Measurements from ENCODE around the gene FSD1L. TPM values are rescaled to one million over a fixed set of nuclear protein-coding genes. Genes with fewer than 3 reads are reported as not detected.
"Not testable (repeated sequence)": the region's sequence is repeated elsewhere in the genome, so short reads cannot be mapped to it uniquely, and the experiment has no call there.

The FSD1L gene
- total RNA-seq, 2 donors from 2014 or later = 2.3 to 3.9 TPM

DNA sequence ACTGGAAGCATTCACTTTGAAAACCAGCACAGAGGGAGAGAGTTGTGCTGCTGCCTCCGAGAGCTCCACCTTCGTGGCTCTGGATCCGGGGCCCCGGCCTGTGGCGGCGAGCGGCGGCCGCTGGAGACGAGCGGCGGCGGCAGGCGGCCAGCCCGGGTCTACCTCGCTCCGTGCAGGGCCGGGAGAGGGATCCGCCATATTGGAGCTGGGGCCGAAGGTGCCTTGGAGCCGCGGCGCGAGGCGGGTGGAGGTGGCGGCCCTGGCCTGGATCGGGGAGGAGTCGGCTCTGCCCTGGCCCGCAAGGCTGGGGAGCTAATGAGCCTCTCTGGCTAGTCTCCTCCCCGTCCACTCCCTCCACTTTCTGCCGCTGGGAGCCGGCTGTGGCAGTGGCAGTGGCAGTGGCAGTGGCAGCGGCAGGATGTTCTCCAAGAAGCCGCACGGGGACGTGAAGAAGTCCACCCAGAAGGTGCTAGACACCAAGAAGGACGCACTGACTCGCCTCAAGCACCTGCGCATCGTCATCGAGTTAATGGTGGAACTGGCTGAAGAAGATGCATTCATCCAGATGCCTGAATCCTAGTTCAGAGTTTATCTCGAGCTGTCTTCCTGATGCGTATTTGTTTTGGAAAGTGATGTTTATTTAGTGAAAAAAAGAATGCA is 72.0 kb downstream of the FSD1L start:
- not testable (repeated sequence) for H3K4me3 Mint-ChIP-seq; H3K4me1 Mint-ChIP-seq (ENCODE audit: low read depth in 2 of 2); H3K27ac Mint-ChIP-seq; H3K36me3 Mint-ChIP-seq; H3K9me3 Mint-ChIP-seq; H3K27me3 Mint-ChIP-seq
- ATAC-seq (peak; percentile 89 to 90), DNase-seq (ENCODE audit: low spot score) (peak; percentile 59)

DNA sequence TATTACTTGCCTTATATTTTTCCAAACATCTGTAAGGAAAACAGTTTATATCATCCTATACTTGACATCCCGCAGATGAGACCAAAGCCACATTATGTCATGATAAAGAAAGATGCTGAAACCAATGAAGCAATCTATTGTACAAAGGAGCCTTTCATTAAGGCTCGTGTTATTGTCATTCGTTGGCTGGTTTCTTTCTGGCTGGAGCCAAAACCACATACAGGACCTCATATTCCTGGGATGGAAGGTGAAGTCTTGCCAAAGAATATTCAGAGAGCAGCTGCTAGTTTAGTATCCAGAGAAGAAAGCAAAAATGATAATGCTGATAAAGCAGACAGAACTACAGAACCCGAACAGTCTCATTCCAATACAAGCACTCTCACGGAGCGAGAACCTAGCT is 73.2 kb downstream of the FSD1L start:
- not testable (repeated sequence) for H3K27ac Mint-ChIP-seq, ATAC-seq, H3K9me3 Mint-ChIP-seq

DNA sequence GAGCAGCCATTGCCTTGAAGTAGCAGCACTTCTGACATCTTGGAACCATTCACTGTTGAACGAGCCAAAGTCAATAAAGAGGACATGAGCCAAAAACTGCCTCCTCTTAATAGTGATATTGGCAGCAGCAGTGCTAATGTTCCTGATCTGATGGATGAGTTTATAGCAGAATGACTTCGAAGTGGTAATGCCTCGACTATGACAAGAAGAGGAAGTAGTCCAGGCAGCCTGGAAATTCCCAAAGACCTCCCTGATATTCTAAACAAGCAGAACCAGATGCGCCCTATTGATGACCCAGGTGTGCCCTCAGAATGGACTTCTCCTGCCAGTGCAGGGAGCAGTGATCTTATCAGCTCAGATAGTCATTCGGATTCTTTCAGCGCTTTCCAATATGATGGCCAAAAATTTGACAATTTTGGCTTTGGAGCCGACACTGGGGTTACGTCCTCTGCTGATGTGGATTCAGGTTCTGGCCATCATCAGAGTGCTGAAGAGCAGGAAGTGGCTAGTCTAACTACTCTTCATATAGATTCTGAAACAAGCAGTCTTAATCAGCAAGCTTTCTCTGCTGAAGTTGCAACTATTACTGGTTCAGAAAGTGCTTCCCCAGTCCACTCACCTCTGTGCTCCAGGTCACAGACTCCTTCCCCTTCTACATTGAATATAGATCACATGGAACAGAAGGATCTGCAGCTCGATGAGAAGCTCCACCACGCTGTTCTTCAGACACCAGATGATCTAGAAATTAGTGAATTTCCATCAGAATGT is 75.0 kb downstream of the FSD1L start:
- not testable (repeated sequence) for H3K27me3 Mint-ChIP-seq; H3K36me3 Mint-ChIP-seq; H3K4me3 Mint-ChIP-seq; H3K4me1 Mint-ChIP-seq (ENCODE audit: low read depth in 2 of 2); ATAC-seq; H3K9me3 Mint-ChIP-seq; DNase-seq (ENCODE audit: low spot score); H3K27ac Mint-ChIP-seq

More for the DNA sequence above, 73.2 kb downstream of the FSD1L start:
- H3K27me3 Mint-ChIP-seq; DNase-seq (ENCODE audit: low spot score); H3K4me3 Mint-ChIP-seq; H3K36me3 Mint-ChIP-seq; H3K4me1 Mint-ChIP-seq (ENCODE audit: low read depth in 2 of 2): not testable (repeated sequence)

DNA sequence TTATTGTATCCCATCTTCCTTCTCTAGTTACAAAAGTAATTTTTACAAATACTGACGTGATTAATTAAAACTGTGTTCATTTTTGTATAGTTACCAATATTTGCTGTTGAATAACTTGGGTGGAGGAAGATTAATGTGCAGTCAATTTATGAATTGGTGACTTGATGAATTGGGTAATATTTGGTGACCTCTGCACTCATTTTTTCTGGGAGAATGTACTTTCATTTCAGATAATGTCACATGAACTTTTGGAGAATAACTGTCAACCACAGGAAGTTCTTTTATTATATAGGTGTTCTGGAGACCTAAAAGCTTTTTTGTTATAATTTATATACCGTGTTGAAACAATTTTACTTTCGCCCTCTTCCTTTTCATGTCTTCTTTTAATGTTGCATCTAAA is 83.7 kb downstream of the FSD1L start:
- H3K27ac Mint-ChIP-seq = peak overlapping the region; percentile 44 to 48
- H3K9me3 Mint-ChIP-seq = peaks cover 7% of the 10 kb centered on the region
- no peaks in the 10 kb centered on the region for H3K27me3 Mint-ChIP-seq
- no peak for DNase-seq (ENCODE audit: low spot score)
- H3K4me3 Mint-ChIP-seq = peak overlapping the region; percentile 11
- no peak for ATAC-seq
- H3K36me3 Mint-ChIP-seq = peaks cover 13% of the 10 kb centered on the region
- peaks cover 10 to 27% of the 10 kb centered on the region in 2 donors for H3K4me1 Mint-ChIP-seq (ENCODE audit: low read depth in 2 of 2)

DNA sequence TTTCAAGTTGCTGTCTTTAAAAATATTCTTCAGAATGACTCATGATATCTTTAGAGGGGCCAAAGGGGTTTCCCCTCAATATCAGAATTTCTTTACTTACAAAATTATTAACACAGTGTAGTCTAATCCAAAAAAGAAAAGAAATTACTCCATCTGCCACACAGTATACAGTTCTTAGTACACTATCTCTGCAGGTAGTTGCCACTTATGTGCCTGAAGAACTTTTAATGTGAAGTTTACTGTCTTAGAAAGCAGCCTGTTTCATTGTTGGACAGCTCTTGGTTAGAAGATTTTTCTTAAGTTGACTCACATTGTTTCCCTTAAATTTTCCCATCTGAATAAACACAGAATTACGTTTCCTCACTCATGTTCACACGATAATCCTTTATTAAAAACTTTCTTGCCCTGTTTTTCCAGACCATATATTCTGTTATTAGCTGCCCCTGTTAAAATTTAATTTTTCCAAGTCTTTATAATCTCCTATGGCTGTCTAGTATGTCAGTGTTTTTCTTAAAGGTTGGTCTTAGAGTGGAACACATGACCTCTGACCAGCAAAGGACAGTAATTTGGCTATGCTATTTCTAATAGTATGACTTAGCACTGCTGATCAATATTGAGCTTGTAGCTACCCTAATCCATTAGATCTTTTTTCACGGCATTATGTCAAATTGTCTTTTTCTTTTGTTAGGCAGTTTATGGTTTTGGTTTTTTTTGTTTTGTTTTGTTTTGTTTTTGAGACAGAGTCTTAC is 88.3 kb downstream of the FSD1L start:
- Mint-ChIP-seq H3K9me3 (no peaks in the 10 kb centered on the region), H3K27me3 (no peaks in the 10 kb centered on the region), H3K4me3 (no peak overlapping the region), H3K27ac (no peak overlapping the region), H3K36me3 (no peaks in the 10 kb centered on the region), H3K4me1 (ENCODE audit: low read depth in 2 of 2) (peaks cover 10 to 13% of the 10 kb centered on the region in 2 donors)
- DNase-seq (ENCODE audit: low spot score) (no peak), ATAC-seq (peak in 1 of 2 donors; percentile 60)

DNA sequence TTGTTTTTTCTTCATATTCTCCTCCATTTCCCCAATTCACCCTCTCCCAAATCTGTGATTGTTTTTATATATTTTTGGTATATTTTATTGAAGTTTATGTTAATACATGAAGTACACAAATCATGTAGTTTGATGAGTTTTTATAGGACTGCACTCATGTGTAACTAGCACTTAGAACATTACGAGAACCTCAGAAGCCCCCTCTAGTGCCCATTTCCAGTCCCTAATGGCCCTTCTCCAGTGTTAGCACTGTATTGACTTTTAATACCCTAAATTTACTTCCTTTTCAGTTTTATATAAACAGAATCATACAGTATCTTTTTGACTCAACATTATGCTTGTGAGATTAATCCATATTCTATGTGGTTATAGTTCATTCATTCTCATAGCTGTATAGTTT is 91.6 kb downstream of the FSD1L start:
- H3K27me3 Mint-ChIP-seq = no peaks in the 10 kb centered on the region
- H3K4me3 Mint-ChIP-seq = no peak overlapping the region
- ATAC-seq (no peak), DNase-seq (ENCODE audit: low spot score) (no peak)
- H3K36me3 Mint-ChIP-seq = no peaks in the 10 kb centered on the region
- H3K9me3 Mint-ChIP-seq = no peaks in the 10 kb centered on the region
- no peak overlapping the region for H3K27ac Mint-ChIP-seq
- peaks cover 6% of the 10 kb centered on the region in 2 donors for H3K4me1 Mint-ChIP-seq (ENCODE audit: low read depth in 2 of 2)

DNA sequence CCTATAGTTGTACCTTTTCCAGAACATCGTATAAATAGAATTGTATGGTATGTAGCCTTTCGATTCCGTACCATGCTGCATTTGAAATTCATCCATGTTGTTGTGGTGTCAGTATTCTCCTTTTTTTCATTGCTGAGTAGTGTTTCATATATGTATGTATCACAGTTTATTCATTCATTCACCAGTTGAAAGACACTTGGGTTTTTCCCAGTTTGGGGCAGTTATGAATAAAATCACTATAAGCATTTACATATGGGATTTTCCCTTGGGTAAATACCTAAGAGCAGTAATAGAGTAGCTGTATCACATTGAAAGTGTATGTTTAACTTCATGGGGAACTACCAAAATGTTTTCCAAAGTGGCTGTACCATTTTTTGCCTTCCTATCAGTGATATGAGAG is 94.0 kb downstream of the FSD1L start:
- ATAC-seq (peak; percentile 87 to 89), DNase-seq (ENCODE audit: low spot score) (no peak)
- no peak overlapping the region for H3K4me3 Mint-ChIP-seq
- no peaks in the 10 kb centered on the region for H3K36me3 Mint-ChIP-seq
- no peak overlapping the region for H3K27ac Mint-ChIP-seq
- no peaks in the 10 kb centered on the region for H3K9me3 Mint-ChIP-seq
- no peaks in the 10 kb centered on the region for H3K27me3 Mint-ChIP-seq
- H3K4me1 Mint-ChIP-seq (ENCODE audit: low read depth in 2 of 2) = peaks cover 6% of the 10 kb centered on the region in 2 donors

DNA sequence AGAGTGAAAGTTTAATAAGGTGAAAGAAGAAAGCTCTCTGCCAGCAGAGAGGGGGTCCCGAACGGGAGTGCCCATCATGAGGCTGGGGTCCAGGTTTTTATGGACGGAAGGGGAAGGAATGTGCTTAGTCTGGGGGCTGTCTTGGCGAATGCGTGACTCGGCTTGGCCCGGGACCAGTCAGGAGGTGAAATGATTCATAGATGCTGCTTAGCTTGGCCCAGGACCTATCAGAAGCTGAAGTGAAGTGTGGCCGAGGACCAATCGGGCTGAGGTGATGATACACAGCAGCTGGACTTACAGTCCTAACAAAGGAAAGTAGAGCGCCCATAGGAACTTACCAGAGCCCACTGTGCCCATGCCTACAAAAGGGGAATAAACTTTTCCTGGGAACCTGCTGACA is 106.2 kb downstream of the FSD1L start:
- Mint-ChIP-seq H3K4me1 (ENCODE audit: low read depth in 2 of 2) (peaks cover 13 to 14% of the 10 kb centered on the region in 2 donors), H3K9me3 (no peaks in the 10 kb centered on the region), H3K27ac (no peak overlapping the region), H3K36me3 (peaks cover 6% of the 10 kb centered on the region), H3K4me3 (no peak overlapping the region), H3K27me3 (no peaks in the 10 kb centered on the region)
- ATAC-seq = no peak
- no peak for DNase-seq (ENCODE audit: low spot score)

DNA sequence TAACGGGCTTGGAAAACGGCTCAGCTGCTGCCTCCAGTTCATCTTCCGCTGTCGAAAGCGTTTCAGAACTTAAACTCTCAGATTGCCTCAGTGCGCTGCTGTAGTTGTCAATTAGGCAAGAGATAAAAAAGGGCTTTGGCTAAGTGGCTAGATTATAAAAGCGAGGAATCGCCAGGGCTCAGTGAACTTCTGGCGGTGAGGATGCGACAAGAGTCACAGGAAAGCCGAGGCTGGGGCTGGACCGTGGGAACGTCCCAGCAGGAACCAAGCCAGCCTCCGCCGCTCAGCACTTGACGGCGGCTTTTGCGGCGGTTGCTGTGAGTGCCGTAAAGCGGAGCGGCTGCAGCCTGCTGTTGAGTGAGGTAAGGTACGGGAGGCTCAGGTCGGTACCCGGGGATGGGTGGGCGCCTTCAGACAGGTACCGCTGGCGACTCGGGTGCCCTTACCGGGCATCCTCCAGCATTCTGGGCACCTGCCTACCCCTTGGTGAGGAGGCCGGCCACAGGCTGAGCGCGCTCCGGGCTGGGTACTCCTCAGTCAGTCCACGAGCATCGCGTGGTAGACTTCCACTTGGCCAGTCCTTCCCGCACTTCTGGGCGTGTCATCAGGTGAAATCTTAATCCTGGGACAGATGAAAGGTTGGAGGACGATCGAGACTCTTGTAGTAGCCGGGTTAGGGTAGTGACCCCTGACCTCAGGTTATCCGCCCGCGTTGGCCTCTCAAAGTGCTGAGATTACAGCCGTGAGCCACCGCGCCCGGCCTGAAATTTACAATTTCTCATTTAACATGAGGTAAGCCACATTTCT is 110.2 kb downstream of the FSD1L start, which contains the start of gene FKTN:
Gene FKTN (plus strand): TSS at position 328 of the 807 bp plus-strand sequence. CDS start 16,902 bp downstream, outside the sequence.
- Mint-ChIP-seq H3K36me3 (peaks cover 23% of the 10 kb centered on the region), H3K4me1 (ENCODE audit: low read depth in 2 of 2) (peaks cover 21% of the 10 kb centered on the region in 2 donors), H3K4me3 (peak within 1 kb of the TSS; percentile 95), H3K27ac (peak within 1 kb of the TSS; percentile 63 to 91), H3K27me3 (no peaks in the 10 kb centered on the region), H3K9me3 (no peaks in the 10 kb centered on the region)
- ATAC-seq = peak; percentile 97 to 98
- peak; percentile 84 for DNase-seq (ENCODE audit: low spot score)

DNA sequence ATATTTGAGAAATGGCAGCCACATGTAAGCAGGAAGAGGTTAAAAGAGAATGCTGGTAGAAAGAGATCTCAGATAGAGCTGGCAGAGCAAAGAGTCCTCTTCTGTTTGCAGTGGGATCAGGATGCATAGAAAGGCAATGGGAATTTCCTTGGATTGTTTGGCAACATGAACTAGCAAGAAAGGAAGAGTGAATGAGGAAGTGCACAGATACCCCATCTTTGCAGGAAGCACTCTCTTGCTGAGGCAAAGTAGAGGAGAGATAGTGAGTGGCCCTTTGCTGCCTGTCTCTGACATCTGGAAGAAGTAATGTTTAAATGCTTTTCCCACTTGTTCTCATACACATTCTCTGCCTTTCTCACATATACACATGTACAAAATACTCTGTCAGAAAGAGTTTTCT is 124.6 kb downstream of the FSD1L start:
- Mint-ChIP-seq H3K9me3 (peaks cover 7% of the 10 kb centered on the region), H3K4me3 (no peak overlapping the region), H3K4me1 (ENCODE audit: low read depth in 2 of 2) (peaks cover 0 to 2% of the 10 kb centered on the region in 2 donors), H3K27me3 (no peaks in the 10 kb centered on the region), H3K36me3 (peaks cover 28% of the 10 kb centered on the region), H3K27ac (no peak overlapping the region)
- ATAC-seq (no peak), DNase-seq (ENCODE audit: low spot score) (no peak)

DNA sequence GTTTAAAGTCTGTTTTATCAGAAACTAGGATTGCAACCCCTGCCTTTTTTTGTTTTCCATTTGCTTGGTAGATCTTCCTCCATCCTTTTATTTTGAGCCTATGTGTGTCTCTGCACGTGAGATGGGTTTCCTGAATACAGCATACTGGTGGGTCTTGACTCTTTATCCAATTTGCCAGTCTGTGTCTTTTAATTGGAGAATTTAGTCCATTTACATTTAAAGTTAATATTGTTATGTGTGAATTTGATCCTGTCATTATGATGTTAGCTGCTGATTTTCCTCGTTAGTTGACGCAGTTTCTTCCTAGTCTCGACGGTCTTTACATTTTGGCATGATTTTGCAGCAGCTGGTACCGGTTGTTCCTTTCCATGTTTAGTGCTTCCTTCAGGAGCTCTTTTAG is 132.1 kb downstream of the FSD1L start:
- not testable (repeated sequence) for H3K4me1 Mint-ChIP-seq (ENCODE audit: low read depth in 2 of 2); DNase-seq (ENCODE audit: low spot score); H3K9me3 Mint-ChIP-seq; H3K4me3 Mint-ChIP-seq; H3K27me3 Mint-ChIP-seq; H3K27ac Mint-ChIP-seq; ATAC-seq
- H3K36me3 Mint-ChIP-seq = peaks cover 18% of the 10 kb centered on the region

DNA sequence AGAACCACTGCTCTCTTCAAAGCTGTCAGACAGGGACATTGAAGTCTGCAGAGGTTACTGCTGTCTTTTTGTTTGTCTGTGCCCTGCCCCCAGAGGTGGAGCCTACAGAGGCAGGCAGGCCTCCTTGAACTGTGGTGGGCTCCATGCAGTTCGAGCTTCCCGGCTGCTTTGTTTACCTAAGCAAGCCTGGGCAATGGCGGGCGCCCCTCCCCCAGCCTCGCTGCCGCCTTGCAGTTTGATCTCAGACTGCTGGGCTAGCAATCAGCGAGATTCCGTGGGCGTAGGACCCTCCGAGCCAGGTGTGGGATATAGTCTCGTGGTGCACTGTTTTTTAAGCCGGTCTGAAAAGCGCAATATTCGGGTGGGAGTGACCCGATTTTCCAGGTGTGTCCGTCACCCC is 133.7 kb downstream of the FSD1L start:
- H3K27me3 Mint-ChIP-seq; ATAC-seq; H3K4me1 Mint-ChIP-seq (ENCODE audit: low read depth in 2 of 2); H3K9me3 Mint-ChIP-seq; H3K4me3 Mint-ChIP-seq; H3K27ac Mint-ChIP-seq; DNase-seq (ENCODE audit: low spot score): not testable (repeated sequence)
- peaks cover 12% of the 10 kb centered on the region for H3K36me3 Mint-ChIP-seq

DNA sequence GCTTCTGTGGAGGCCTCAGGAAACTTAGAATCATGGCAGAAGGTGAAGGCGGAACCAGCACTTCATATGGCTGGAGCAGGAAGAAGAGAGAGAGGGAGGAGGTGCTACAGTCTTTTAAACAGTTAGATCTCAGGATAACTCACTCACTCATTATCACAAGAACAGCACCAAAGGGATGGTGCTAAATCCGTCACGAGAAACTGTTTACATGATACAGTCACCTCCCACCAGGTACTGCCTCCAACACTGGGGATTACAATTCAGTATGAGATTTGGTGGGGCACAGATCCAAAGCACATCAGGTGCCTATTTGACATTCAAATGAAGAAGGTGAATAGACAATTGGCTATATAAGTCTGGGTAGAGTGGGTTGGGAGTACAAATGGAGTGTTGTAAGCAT is 145.3 kb downstream of the FSD1L start:
- H3K4me3 Mint-ChIP-seq = no peak overlapping the region
- DNase-seq (ENCODE audit: low spot score) (no peak), ATAC-seq (no peak)
- no peak overlapping the region for H3K27ac Mint-ChIP-seq
- H3K36me3 Mint-ChIP-seq = peaks cover 21% of the 10 kb centered on the region
- peaks cover 4% of the 10 kb centered on the region for H3K9me3 Mint-ChIP-seq
- H3K27me3 Mint-ChIP-seq = no peaks in the 10 kb centered on the region
- H3K4me1 Mint-ChIP-seq (ENCODE audit: low read depth in 2 of 2) = no peaks in the 10 kb centered on the region

All from natural killer cell treated with Interleukin-12 subunit alpha and Interleukin-12 subunit beta and Interleukin-15 and Interleukin-18, amount 100 ng/mL, for 72 hours (primary cell).